Mammary epithelial cell (primary cell): ENCODE measurements around the gene KRTAP24-1.

Experiments used
- CTCF ChIP-seq, 2 donors: IDR thresholded peaks in 1 of 2; conservative IDR thresholded peaks in 1 of 2; 2 replicates each; pipeline ENCODE4 v1.5.1; 2011 to 2012; ENCODE audit warnings: inconsistent platforms in 2 of 2, low read length in 2 of 2, mild to moderate bottlenecking in 2 of 2, control low read depth in 1 of 2, low read depth in 1 of 2; ENCODE audit not compliant: insufficient read depth in 1 of 2; ENCODE audit errors: extremely low read depth in 1 of 2
- EZH2 ChIP-seq: IDR thresholded peaks from 2 replicates; pipeline ENCODE4 v1.6.1; 2012; ENCODE audit warnings: low read length, inconsistent platforms, borderline replicate concordance

- no peak for TF ChIP-seq CTCF (conservative IDR thresholded peaks at IDR 0.05 in 1 of 2, IDR thresholded peaks at IDR 0.05 in 1 of 2; ENCODE audit: extremely low read depth in 1 of 2, insufficient read depth in 1 of 2, low read depth in 1 of 2, low read length in 2 of 2)
- TF ChIP-seq EZH2, result no peak
Observed at GRCh38 chr21:30306884-30307283, 24.1 kb upstream of the KRTAP24-1 start.
